Liver (tissue), 9 donors: ENCODE measurements around the gene RAB6A. TPM values are rescaled to one million over a fixed set of nuclear protein-coding genes. Genes with fewer than 3 reads are reported as not detected.
"Not testable (repeated sequence)": the region's sequence is repeated elsewhere in the genome, so short reads cannot be mapped to it uniquely, and the experiment has no call there.

Experiments used
- DNase-seq: peaks from one replicate; pipeline ENCODE4 v3.0.0-alpha.2; 2017; ENCODE audit warnings: low spot score
- H3K27ac ChIP-seq, 2 donors: one replicate each; pipeline ENCODE4 v1.7.0; 2013; ENCODE audit warnings: inconsistent platforms in 2 of 2, low read length in 2 of 2, control low read depth in 1 of 2, low read depth in 1 of 2, mild to moderate bottlenecking in 1 of 2
- H3K27me3 ChIP-seq, 4 donors: one replicate each; pipeline versions ENCODE4 v1.6.1 to v1.7.0; 2013; ENCODE audit warnings: low read length in 3 of 4, inconsistent platforms in 1 of 4, mild to moderate bottlenecking in 1 of 4, moderate library complexity in 1 of 4; ENCODE audit not compliant: control insufficient read depth in 4 of 4, insufficient read depth in 4 of 4
- H3K36me3 ChIP-seq, 4 donors: one replicate each; pipeline versions ENCODE4 v1.6.1 to v1.7.0; 2013; ENCODE audit warnings: low read length in 3 of 4, mild to moderate bottlenecking in 3 of 4, low read depth in 1 of 4, moderate library complexity in 1 of 4; ENCODE audit not compliant: control insufficient read depth in 4 of 4, insufficient read depth in 3 of 4
- H3K4me1 ChIP-seq, 4 donors: one replicate each; pipeline versions ENCODE4 v1.6.1 to v1.7.0; 2013; ENCODE audit warnings: low read length in 3 of 4, mild to moderate bottlenecking in 3 of 4, moderate library complexity in 1 of 4; ENCODE audit not compliant: control insufficient read depth in 4 of 4, insufficient read depth in 4 of 4
- H3K4me3 ChIP-seq, 3 donors: one replicate each; pipeline versions ENCODE4 v1.6.1 to v1.7.0; 2013; ENCODE audit warnings: low read length in 3 of 3, control low read depth in 1 of 3, low read depth in 1 of 3, mild to moderate bottlenecking in 1 of 3
- H3K9ac ChIP-seq, 2 donors: one replicate each; pipeline ENCODE4 v1.7.0; 2013; ENCODE audit warnings: low read length in 2 of 2, mild to moderate bottlenecking in 2 of 2, moderate library complexity in 2 of 2, control low read depth in 1 of 2, low read depth in 1 of 2
- H3K9me3 ChIP-seq, 4 donors: one replicate each; pipeline versions ENCODE4 v1.6.1 to v1.7.0; 2013; ENCODE audit warnings: low read length in 3 of 4; ENCODE audit not compliant: control insufficient read depth in 4 of 4
- EGR1 ChIP-seq, 2 donors: IDR thresholded peaks; 2 replicates each; pipeline ENCODE4 v1.6.1; 2016 to 2018; ENCODE audit warnings: antibody characterized with exemption in 2 of 2, low read depth in 2 of 2
- FOXA1 ChIP-seq: IDR thresholded peaks from 2 replicates; pipeline ENCODE4 v1.6.1; 2016; ENCODE audit warnings: antibody characterized with exemption
- FOXA2 ChIP-seq: IDR thresholded peaks from 2 replicates; pipeline ENCODE4 v1.6.1; 2016; ENCODE audit warnings: antibody characterized with exemption
- GABPA ChIP-seq, 2 donors: IDR thresholded peaks in 1 of 2; conservative IDR thresholded peaks in 1 of 2; 2 replicates each; pipeline ENCODE4 v1.6.1; 2016; ENCODE audit warnings: antibody characterized with exemption in 2 of 2, mild to moderate bottlenecking in 1 of 2, moderate library complexity in 1 of 2
- HNF4A ChIP-seq, 2 donors: conservative IDR thresholded peaks; 2 replicates each; pipeline ENCODE4 v1.6.1; 2016; ENCODE audit warnings: antibody characterized with exemption in 2 of 2, mild to moderate bottlenecking in 2 of 2
- HNF4G ChIP-seq: IDR thresholded peaks from 2 replicates; pipeline ENCODE4 v1.6.1; 2016; ENCODE audit warnings: antibody characterized with exemption
- JUND ChIP-seq, 2 donors: IDR thresholded peaks; 2 replicates each; pipeline ENCODE4 v1.6.1; 2016; ENCODE audit warnings: antibody characterized with exemption in 2 of 2
- NR2F2 ChIP-seq: IDR thresholded peaks from 2 replicates; pipeline ENCODE4 v1.6.1; 2016; ENCODE audit warnings: antibody characterized with exemption
- RAD21 ChIP-seq, 2 donors: IDR thresholded peaks; 2 replicates each; pipeline ENCODE4 v1.6.1; 2016; ENCODE audit warnings: antibody characterized with exemption in 2 of 2, mild to moderate bottlenecking in 2 of 2
- RXRA ChIP-seq, 2 donors: IDR thresholded peaks; 2 replicates each; pipeline ENCODE4 v1.6.1; 2017 to 2018; ENCODE audit warnings: antibody characterized with exemption in 2 of 2, mild to moderate bottlenecking in 1 of 2
- SP1 ChIP-seq: IDR thresholded peaks from 2 replicates; pipeline ENCODE4 v1.6.1; 2018; ENCODE audit warnings: antibody characterized with exemption, mild to moderate bottlenecking
- TAF1 ChIP-seq: conservative IDR thresholded peaks from 2 replicates; pipeline ENCODE4 v1.6.1; 2016; ENCODE audit warnings: antibody characterized with exemption, mild to moderate bottlenecking
- YY1 ChIP-seq: IDR thresholded peaks from 2 replicates; pipeline ENCODE4 v1.6.1; 2016; ENCODE audit warnings: antibody characterized with exemption, mild to moderate bottlenecking
- WGBS: extraction: QIAGEN DNeasy Blood & Tissue Kit; methylation state at CpG from one replicate; pipeline ENCODE4 v1.1.7; 2013; 5-methylcytosine and 5-hydroxymethylcytosine counted together
- polyA plus RNA-seq, 2 donors: library from polyadenylated mRNA; stranded (reverse) in 1 of 2; unstranded in 1 of 2; fragments of 200-250 nt in 1 of 2; fragments of >200 nt in 1 of 2; fragmentation: Nextera tagmentation in 1 of 2; extraction: Ambion mirVana in 1 of 2; gene quantifications; one replicate each; pipeline versions ENCODE4 v1.2.1 to v1.2.3, GENCODE V29; 2013 to 2015
- total RNA-seq, 2 donors: library from RNA; depleted of rRNA; stranded (reverse); fragments of >200 nt; gene quantifications; one replicate each; pipeline ENCODE4 v1.2.3, GENCODE V29; 2014
- TF ChIP-seq, protein P1 (sequence below): IDR thresholded peaks from 2 replicates; pipeline ENCODE4 v1.6.1; 2016; ENCODE audit warnings: antibody characterized with exemption
- TF ChIP-seq, protein P2 (sequence below): IDR thresholded peaks from 2 replicates; pipeline ENCODE4 v1.6.1; 2016; ENCODE audit warnings: antibody characterized with exemption
- TF ChIP-seq, protein P3 (sequence below): IDR thresholded peaks from 2 replicates; pipeline ENCODE4 v1.6.1; 2016; ENCODE audit warnings: antibody characterized with exemption
- TF ChIP-seq, protein P4 (sequence below): fragments of 150-350 bp; IDR thresholded peaks from 2 replicates; pipeline ENCODE4 v1.5.1; 2017; ENCODE audit warnings: improper control_type of control experiment, low read depth, low read length; ENCODE audit not compliant: missing input control
- donor health status: healthy.
- donor health status: healthy.
- donor health status: healthy.
- donor health status: healthy.
- donor health status: healthy.

RAB6A gene
- total and polyA plus RNA-seq, 4 donors: 36.0 to 165 (median 51.5) TPM

DNA sequence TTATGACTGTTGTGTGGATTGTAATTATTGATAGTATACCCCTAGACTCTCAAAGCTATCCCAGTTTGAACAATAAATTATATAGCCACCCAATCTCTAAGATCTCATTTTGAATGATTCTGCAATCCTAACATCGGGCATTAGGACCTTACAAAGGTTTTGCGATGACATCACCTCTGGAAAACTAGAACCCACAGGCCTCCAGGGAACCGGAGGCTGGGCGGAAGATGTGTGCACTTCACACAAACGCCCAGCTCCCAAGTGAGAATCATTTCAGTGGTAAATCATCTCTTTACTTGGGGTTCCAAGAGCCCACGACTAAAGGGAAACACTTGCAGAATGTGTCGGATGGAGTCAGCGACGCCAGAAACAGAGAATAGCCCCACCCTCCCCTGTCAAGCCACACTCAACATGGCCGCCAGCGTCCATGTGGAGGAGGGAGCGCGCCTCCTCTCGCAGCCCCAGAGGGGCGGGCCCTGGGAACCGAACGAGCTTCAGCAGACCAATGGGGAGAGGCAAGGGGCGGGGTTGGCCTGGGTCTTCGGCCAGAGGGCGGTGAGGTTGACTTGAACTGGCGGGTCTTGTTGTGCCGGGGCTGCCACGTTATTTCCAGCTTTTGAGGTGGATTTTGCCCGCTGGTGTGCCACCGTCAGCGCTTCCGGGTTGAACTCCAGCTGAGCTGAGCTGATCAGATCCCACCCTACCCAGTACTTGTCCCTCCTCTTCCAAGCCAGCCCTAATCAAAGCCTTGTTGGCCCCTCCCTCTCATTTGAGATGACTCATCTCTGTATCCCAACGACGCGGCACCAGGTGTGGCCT is 18.4 kb upstream of the RAB6A start (continued):
- TF ChIP-seq, protein P1, sequence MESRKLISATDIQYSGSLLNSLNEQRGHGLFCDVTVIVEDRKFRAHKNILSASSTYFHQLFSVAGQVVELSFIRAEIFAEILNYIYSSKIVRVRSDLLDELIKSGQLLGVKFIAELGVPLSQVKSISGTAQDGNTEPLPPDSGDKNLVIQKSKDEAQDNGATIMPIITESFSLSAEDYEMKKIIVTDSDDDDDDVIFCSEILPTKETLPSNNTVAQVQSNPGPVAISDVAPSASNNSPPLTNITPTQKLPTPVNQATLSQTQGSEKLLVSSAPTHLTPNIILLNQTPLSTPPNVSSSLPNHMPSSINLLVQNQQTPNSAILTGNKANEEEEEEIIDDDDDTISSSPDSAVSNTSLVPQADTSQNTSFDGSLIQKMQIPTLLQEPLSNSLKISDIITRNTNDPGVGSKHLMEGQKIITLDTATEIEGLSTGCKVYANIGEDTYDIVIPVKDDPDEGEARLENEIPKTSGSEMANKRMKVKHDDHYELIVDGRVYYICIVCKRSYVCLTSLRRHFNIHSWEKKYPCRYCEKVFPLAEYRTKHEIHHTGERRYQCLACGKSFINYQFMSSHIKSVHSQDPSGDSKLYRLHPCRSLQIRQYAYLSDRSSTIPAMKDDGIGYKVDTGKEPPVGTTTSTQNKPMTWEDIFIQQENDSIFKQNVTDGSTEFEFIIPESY: peak; percentile 90
- peak; percentile 64 for TF ChIP-seq NR2F2
- TF ChIP-seq RXRA (IDR thresholded peaks at IDR 0.05): peak; percentile 88 to 92
- TF ChIP-seq, protein P2, sequence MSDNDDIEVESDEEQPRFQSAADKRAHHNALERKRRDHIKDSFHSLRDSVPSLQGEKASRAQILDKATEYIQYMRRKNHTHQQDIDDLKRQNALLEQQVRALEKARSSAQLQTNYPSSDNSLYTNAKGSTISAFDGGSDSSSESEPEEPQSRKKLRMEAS: peak; percentile 96
- peak in 1 of 2 donors; percentile 80 for TF ChIP-seq GABPA (IDR thresholded peaks at IDR 0.05 in 1 of 2, conservative IDR thresholded peaks at IDR 0.05 in 1 of 2)
- peak; percentile 100 for TF ChIP-seq YY1

DNA sequence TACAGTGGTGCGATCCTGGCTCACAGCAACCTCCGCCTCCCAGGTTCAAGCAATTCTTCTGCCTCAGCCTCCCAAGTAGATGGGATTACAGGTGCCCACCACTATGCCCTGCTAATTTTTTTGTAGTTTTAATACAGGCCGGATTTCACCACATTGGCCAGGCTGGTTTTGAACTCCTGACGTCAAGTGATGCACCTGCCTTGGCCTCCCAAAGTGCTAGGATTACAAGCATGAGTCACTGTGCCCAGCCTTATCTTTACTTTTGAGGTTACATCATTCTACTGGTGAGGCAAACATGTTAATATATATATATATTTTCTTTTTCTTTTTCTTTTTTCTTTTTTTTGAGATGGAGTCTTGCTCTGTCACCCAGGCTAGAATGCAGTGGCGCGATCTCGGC is 9.9 kb upstream of the RAB6A start:
- H3K9me3 ChIP-seq, H3K27ac ChIP-seq, H3K4me3 ChIP-seq, H3K36me3 ChIP-seq, H3K9ac ChIP-seq, H3K27me3 ChIP-seq, H3K4me1 ChIP-seq, DNase-seq: not testable (repeated sequence)
- 93% methylated on average over 7 of the region's 7 CpGs for WGBS

DNA sequence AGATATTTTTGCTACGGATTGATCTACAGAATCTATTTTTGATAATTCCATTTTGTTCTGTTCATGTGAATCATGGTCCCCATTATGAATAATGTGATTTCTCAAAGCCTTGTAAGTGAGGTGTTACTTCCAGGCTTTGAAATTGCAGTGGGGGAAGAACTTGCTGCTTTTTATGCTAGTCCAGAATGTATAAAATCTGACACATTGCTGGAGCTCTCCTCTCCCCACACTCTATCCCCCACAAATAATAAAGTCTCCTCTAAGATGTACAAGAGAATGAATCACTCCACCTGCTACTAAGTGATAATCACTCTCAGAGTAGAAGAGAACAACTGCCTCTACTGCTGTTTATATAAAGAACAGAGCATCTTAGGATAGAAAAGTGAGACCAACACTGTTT is 5.9 kb upstream of the RAB6A start:
- 83% methylated on average over 1 of the region's 1 CpG for WGBS
- Histone ChIP-seq H3K9me3 (no peaks in the 10 kb centered on the region), H3K4me1 (no peaks in the 10 kb centered on the region), H3K9ac (no peak overlapping the region), H3K36me3 (no peaks in the 10 kb centered on the region), H3K4me3 (no peak overlapping the region), H3K27me3 (no peaks in the 10 kb centered on the region), H3K27ac (no peak overlapping the region)
- no peak for DNase-seq
- TF ChIP-seq, protein P3, sequence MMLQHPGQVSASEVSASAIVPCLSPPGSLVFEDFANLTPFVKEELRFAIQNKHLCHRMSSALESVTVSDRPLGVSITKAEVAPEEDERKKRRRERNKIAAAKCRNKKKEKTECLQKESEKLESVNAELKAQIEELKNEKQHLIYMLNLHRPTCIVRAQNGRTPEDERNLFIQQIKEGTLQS: no peak
- TF ChIP-seq EGR1 (IDR thresholded peaks at IDR 0.05; ENCODE audit: low read depth in 2 of 2): no peak

DNA sequence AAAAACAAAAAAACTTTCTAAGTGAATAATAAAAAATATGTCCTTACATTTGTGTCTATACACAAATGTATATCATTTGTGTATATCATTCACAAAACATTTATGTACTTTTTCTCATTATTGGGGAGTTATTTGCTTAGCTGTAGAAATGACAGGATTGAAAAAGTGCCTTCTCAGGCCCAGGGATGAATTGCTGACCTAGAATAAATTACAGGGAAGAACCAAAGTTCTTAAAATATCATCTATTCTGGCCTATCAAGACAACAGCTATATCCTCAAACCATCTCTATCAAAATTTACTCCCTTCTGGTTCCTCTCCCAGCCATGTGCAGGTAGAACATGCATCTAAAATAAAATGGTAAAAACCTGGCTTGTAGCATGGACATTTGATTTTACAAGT is 1.9 kb upstream of the RAB6A start:
- no peak overlapping the region for H3K27ac ChIP-seq
- peaks cover 0 to 23% (median 9%) of the 10 kb centered on the region in 4 donors for H3K4me1 ChIP-seq
- H3K4me3 ChIP-seq: no peak overlapping the region
- H3K9ac ChIP-seq: no peak overlapping the region
- no peaks in the 10 kb centered on the region for H3K27me3 ChIP-seq
- no peak for DNase-seq
- no peaks in the 10 kb centered on the region for H3K36me3 ChIP-seq
- H3K9me3 ChIP-seq: no peaks in the 10 kb centered on the region
- TF ChIP-seq RXRA (IDR thresholded peaks at IDR 0.05): no peak
- TF ChIP-seq HNF4G: no peak
- TF ChIP-seq FOXA2: no peak
- no peak for TF ChIP-seq NR2F2
- TF ChIP-seq FOXA1: no peak
- TF ChIP-seq, protein P3: no peak
- no peak for TF ChIP-seq EGR1 (IDR thresholded peaks at IDR 0.05; ENCODE audit: low read depth in 2 of 2)
- TF ChIP-seq TAF1: no peak
- TF ChIP-seq, protein P4, sequence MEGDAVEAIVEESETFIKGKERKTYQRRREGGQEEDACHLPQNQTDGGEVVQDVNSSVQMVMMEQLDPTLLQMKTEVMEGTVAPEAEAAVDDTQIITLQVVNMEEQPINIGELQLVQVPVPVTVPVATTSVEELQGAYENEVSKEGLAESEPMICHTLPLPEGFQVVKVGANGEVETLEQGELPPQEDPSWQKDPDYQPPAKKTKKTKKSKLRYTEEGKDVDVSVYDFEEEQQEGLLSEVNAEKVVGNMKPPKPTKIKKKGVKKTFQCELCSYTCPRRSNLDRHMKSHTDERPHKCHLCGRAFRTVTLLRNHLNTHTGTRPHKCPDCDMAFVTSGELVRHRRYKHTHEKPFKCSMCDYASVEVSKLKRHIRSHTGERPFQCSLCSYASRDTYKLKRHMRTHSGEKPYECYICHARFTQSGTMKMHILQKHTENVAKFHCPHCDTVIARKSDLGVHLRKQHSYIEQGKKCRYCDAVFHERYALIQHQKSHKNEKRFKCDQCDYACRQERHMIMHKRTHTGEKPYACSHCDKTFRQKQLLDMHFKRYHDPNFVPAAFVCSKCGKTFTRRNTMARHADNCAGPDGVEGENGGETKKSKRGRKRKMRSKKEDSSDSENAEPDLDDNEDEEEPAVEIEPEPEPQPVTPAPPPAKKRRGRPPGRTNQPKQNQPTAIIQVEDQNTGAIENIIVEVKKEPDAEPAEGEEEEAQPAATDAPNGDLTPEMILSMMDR: no peak
- TF ChIP-seq JUND (IDR thresholded peaks at IDR 0.05): no peak
- TF ChIP-seq, protein P2: no peak
- no peak for TF ChIP-seq SP1
- TF ChIP-seq HNF4A (conservative IDR thresholded peaks at IDR 0.05): no peak
- TF ChIP-seq, protein P1: no peak
- TF ChIP-seq GABPA (IDR thresholded peaks at IDR 0.05 in 1 of 2, conservative IDR thresholded peaks at IDR 0.05 in 1 of 2): no peak
- no peak for TF ChIP-seq YY1
- no peak for TF ChIP-seq RAD21 (IDR thresholded peaks at IDR 0.05)
